Urothelium cell line (cell line): ENCODE measurements around the gene CCT4.
"Not testable (repeated sequence)": the region's sequence is repeated elsewhere in the genome, so short reads cannot be mapped to it uniquely, and the experiment has no call there.

Experiments used
- DNase-seq: peaks from one replicate; pipeline ENCODE4 v3.0.0; 2011; ENCODE audit warnings: low spot score, mixed read lengths
- FAIRE-seq: peaks from 2 replicates; lab custom pipeline; 2011; peaks lifted over from hg19 to GRCh38; lab: Jason Lieb, UNC

The CCT4 gene, protein sequence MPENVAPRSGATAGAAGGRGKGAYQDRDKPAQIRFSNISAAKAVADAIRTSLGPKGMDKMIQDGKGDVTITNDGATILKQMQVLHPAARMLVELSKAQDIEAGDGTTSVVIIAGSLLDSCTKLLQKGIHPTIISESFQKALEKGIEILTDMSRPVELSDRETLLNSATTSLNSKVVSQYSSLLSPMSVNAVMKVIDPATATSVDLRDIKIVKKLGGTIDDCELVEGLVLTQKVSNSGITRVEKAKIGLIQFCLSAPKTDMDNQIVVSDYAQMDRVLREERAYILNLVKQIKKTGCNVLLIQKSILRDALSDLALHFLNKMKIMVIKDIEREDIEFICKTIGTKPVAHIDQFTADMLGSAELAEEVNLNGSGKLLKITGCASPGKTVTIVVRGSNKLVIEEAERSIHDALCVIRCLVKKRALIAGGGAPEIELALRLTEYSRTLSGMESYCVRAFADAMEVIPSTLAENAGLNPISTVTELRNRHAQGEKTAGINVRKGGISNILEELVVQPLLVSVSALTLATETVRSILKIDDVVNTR

DNA sequence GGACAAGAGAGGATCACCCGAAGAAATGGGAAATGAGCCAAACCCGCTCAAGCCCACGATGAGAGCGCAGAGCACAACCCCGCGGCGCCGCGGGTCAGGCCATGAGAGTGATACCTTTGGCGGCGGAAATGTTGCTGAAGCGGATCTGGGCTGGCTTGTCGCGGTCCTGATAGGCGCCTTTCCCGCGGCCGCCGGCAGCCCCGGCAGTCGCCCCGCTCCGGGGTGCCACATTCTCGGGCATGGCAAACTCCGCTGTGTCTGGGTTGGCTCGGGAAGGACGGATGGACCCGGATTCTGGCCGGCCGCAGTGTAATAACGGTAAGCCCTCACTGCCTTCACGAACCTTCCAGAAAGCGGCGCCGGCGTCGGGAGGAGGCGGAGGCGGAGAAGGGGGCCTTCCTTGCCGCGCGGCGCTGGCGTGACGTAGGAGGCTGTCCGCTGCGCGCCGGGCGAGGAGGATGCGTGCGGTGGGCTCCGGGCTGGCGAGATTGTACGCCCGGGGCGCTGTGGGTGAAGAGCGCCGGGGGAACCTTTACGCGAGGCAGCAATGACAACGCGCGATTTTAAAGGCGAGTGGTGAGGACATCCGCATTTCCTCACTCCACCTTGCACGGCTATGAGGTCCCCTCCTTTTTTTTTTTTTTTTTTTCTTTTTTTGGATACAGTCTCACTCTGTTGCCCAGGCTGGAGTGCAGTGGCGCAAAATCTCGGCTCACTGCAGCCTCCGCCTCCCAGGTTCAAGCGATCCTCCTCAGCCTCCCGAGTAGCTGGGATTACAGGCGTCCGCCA lies at the start of gene CCT4:
TSS of gene CCT4 (minus strand) at position 390 of the 789 bp plus-strand sequence. CDS start at position 241, 149 bp downstream.
- FAIRE-seq, result peak; percentile 69
- DNase-seq, result peak; percentile 87

DNA sequence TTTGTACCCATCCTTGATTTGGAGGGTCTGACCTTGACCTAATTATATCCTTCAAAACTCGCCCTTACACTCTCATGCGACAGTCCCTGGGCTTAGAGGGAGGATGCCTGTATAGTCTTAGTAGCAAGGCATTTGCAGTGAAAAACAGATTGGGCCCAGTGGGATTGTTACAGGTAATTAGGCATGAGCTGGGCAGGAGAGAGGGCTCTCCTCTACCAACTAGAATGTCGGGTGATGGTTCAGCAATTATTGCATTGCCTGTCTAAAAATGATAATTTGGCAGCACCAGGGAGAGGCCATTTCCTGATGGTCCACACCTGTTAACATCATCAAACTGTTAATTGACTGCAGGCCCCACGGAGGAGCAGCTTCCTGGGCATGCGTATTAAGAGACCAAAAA lies 49.4 kb upstream of the CCT4 start:
- FAIRE-seq, result no peak
- no peak for DNase-seq

DNA sequence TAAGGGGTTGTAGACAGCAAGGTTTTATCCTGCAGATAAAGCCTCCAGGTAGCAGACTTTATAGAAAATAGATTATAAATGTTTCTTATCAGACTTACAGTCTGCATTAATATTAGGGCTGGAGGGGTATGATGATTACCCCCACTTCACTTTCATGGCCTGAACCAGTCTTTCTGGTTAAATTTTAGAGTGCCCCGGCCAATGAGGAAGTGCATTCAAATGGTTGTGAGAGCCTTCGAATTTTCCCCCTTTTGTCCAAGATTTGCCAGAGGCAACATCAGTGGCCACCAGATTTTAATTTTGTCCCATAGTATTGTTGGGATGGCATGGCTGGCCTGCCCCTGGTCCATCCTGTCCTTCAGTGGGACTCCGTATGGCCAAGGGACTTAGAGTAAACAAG lies 48.6 kb upstream of the CCT4 start:
- FAIRE-seq (no peak), DNase-seq (no peak)

DNA sequence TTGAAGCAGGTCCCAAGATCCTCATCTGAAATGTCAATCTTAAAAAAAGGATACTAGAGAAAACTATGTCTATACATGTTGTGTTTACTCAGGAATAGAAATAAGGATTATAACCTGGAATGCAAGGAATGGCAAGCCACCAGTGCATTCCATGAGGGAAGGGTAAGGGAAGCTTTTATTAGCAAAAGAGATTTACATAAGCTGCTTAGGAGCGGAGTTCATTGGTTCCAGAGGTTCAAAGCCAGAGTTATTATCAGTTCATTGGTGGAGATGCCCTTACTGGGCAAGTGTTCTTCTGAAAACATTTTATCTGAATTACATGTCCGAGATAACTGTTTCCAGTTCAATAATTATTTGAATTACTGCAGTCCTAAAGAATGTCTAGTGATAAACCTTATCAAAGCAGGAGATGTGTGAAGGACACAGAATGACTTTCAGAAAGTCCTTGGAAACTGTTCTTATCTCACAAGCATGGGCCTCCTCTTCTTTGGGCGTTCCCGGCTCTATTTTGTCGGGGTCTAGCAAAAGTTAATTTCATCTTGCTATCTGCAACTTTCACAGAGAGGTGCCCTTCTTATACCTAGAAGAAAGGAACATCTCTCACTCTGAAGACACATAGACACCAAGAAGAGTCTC lies 40.5 kb upstream of the CCT4 start:
- FAIRE-seq, result no peak
- no peak for DNase-seq

DNA sequence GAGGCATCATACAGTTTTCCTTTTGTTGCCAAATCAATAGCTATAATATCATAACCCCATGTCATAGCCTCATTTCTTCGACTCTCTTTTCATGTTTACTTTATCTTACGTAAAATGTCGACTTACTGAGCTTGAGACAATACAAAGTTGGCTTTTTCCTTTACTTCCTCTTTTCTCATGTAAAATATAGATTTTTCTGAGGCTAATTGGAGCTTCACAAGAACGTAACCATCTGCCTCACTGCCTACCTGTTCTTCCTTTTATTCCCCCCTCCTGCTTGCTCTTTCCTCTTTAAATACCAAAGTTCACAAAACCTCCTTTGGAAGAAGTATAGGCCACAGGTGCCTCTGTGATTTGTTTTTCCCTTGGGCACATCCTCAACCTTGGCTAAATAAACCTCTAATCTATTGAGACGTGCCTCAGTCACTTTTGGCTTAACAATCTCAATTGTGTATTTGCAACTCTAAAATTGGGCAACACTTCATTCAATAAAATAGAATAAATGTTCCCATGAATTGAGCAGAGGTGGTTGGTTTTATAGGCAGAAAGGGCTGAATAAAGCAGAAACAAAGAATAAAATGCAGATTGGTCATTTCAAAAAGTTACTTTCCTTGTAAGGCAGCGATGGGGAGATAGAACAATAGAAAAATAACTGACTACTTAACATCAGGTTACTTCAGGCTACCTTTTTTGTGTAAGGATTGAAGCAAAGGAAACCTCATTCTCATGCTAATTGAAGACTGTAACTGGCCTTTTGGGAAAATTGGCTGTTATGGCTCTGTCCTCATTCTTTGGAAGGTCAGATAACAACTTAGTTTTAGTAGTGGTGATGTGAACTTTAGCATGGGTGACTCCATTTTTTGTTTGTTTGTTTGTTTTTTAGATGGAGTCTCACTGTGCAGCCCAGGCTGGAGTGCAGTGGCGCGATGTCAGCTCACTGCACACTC lies 38.3 kb upstream of the CCT4 start:
- DNase-seq, result no peak
- no peak for FAIRE-seq

DNA sequence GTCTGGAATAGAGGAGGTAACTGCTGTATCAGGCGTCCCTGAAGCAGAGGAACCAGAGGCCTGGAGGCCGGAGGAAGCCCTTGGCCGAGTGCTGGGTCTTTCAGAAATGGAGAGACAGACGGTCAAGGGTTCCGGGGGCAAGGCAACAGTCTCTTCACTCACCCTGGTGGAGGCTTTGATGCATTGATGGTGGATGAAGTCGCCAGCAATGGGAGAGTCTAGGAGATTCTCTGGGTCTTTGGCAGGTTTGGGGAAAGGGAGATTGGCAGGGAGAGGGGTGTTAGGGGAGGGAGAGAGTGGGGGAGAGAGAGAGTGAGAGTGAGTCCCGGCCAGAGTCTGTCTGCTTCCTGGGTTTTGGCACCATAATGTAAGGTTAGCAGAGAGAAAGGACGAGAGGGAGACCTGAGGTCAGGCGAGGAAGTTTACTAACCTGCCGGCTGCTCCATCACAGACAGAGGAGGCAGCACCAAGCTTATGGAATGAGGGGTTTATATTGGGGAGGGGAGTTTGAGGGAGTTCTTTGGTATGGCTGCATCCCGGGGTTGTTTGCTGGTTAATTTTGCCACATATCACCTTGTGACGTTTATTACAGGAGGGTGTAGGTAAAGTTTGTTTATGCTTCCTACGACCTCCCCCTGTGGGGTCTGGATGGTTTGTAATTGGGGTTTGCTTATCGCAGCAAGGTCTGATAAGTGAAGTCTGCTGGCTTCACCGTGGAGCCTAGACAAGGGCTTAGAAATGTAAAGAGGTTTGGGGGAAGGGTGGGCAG lies 36.6 kb upstream of the CCT4 start:
- no peak for DNase-seq
- no peak for FAIRE-seq

DNA sequence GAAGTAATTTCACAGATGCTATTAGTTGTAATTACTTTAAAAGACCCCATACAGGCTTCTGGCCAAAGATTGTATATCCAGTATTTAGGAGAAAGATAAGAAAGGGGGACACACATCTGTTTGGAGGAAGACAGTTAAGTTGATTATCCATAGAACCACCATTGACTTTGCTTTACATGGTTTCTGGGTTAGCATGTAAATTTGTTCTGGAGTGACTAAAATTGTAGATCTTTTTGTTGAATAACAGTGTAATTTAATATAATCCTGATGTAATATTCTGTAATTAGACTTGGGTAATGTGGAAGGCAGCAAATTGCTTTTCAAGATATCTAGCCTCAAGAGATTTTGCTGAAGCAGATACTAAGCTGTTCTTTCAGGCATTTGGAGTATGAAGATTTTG lies 34.3 kb upstream of the CCT4 start:
- FAIRE-seq (no peak), DNase-seq (no peak)

DNA sequence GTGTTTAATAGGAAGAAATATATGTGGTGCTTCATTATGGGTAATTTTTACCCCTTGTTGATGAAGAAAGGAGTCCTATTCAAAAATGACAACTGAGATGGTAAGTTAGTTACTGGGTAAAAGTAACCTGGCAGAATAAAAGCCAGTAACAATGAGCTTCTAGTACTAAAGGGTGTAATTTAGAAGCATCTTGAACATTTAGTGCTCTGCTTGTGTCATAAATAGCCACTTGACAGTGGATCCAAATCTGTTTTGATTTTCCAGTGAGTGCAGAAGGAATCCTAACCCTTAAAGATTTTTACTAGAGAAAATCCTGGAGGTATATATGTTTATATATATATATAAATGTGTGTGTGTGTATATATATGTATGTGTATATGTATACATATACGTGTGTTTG lies 32.1 kb upstream of the CCT4 start:
- FAIRE-seq (no peak), DNase-seq (no peak)

DNA sequence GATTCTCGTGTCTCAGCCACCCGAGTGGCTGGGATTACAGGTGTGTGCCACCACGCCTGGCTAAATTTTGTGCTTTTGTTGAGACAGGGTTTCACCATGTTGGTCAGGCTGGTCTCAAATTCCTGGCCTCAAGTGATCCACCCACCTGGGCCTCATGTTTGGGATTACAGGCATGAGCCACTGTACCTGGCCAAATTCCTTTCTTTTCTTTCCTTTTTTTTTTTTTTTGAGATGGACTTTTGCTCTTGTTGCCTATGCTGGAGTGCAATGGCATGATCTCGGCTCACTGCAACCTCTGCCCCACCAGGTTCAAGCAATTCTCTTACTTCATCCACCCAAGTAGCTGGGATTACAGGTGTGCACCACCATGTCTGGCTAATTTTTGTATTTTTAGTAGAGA lies 26.3 kb upstream of the CCT4 start:
- not testable (repeated sequence) for FAIRE-seq, DNase-seq

DNA sequence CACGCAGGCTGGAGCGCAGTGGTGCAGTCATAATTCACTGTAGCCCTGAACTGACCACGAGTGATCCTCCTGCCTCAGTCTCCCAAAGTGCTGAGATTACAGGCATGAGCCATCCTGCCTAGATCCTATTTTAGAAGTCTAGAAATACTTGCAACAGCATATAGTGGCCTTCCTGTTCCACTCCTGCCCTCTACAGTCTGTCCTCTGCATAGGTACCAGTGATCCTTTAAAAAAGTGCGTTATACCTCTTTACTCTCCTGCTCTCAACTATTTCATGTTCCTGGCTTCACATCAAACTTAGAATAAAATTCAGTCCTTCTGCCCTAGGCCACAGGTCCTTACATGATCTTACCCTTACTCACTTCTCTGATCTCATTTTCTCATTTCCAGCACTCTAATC lies 23.1 kb upstream of the CCT4 start:
- DNase-seq, result no peak
- no peak for FAIRE-seq

DNA sequence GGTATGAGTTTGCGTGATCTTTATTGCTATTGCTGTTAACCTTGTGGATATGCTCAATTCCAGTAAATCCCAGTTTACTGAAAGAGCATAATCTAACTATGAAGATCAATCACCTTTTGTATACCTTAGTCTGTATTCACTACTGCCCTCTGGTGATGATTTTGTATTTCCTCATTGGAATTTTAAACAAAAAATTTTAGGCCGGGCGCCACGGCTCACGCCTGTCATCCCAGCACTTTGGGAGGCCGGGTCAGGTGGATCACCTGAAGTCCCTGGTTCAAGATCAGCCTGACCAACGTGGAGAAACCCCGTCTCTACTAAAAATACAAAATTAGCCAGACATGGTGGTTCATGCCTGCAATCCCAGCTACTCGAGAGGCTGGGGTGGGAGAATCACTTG lies 22.1 kb upstream of the CCT4 start:
- DNase-seq (no peak), FAIRE-seq (no peak)

DNA sequence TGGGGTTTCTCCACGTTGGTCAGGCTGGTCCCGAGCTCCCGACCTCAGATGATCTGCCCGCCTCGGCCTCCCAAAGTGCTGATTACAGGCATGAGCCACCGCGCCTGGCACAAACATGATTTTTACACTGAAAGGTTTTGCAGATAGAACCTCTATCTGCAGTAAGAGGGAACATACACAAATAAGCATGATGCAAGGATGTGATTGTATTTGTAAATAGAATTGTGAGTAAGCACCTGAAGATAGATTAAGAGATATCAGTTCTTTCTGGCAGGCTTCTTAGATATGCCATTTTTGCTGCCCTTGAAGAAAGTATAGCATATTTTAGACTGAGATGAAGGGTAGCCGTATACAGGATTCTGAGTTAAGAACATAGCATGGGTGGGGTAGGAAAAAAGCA lies 20.7 kb upstream of the CCT4 start:
- no peak for FAIRE-seq

DNA sequence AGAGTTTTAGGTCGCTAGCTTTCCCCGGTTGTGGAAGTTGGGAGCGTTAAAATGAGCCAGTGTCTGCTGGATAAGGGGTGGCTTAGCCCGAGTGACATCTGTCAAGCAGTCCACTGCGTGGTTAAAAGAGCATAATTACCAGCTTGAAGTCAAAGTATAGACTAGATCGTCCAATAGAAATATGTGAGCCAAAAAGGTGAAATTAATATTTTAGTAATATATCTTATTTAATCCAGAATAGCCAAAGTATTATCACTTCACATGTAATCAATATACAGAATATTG lies 17.7 kb upstream of the CCT4 start:
- DNase-seq (no peak), FAIRE-seq (no peak)

More for the DNA sequence above, 20.7 kb upstream of the CCT4 start:
- DNase-seq, result no peak

DNA sequence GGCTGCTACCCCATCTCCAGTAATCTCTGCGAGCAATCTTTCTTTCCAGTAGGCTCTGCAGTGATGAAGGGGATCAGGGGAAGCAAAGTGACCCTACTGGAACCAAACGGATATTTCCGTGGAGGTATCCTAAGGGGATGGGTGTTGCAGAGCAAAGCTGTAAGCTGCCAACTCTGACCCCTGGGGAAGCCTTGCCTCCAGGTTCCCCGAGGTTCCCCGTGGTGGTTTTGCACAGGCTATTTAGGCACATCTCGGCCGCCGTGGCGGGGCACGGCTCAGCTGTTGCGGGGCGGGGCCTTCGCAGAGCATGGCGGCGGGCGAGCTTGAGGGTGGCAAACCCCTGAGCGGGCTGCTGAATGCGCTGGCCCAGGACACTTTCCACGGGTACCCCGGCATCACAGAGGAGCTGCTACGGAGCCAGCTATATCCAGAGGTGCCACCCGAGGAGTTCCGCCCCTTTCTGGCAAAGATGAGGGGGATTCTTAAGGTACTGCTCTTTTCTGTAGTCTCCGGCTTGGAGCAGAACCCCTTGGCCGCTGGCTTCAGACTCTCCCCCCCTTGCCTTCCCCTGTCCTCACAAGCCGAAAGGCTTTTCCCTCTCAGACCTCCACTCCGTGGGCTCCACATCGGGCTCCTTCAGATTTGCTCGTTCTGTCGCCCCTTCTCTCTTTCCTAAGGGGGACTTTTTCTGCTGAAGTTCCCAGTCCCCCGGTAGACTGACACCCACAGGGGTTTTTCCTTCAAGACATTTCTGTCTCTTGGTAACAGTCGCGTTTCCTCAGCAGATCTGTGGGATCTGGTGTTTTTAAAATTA lies 17.1 kb upstream of the CCT4 start, which contains the start of gene COMMD1:
TSS of gene COMMD1 (plus strand) at position 303 of the 814 bp plus-strand sequence. CDS start at position 308, 5 bp downstream.
- peak; percentile 55 for FAIRE-seq
- peak; percentile 87 for DNase-seq

DNA sequence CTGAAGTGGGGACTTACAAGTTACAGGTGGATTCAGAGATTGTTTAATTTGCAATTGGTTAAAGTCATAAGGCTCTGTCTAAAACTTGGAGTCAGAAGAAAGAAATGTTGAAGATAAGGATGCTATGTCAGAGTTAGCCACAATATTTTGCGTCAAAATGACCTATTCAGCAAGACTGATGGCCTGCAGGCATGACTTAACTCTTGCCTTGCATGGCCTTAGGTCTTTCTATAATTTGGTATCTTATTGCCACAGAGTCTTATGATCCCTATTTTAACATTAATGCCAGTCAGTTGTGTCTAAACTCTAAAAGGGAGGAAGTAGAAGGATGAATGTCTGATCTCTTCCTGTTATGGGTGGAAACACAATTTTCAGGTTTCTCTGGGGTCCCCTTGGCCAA lies 11.8 kb upstream of the CCT4 start:
- FAIRE-seq (no peak), DNase-seq (no peak)

DNA sequence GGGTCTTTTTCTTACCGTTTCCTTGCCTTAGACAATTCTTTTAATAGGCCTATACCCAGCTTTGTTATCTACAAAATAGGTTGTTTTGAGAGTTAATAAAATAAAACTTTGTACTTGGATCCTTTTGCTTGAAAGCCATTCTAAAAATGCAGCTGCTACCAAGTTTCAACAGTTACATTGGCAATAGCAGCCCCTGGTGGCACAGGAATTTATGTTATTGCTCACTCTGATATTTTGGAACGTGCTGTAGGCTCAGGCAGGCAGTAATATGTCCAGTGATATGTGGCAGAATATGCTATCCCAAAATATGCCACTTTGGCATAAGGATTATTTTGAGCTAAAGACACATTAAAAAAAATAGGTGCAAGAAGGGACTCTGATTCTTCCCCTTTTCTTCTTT lies 10.4 kb upstream of the CCT4 start:
- peak; percentile 36 for DNase-seq
- no peak for FAIRE-seq

DNA sequence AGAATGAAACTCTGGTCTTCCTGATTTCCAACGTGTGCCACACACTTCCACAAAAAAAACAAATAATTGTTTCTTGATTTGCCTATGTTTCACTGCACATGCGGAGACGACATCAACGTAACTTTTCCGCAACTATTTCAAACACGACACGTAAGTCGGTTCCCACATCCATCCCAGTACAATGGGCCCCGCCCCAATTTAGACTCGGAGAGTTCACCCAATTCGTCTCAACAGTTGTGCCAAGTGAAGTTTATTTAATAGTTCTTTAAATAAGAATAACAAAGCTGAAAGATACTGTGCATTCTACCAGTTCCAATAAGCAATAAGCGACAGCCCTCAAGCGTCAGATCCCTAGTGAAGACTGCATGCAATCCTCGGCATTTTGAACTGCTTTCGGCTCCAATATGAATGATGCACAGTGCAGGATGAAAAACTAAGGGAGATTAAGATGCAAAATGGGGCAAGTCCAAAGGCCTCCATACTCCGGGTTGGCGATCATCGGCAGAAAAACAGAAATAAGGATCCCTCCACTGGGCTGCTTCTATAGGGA lies 664 bp downstream of the CCT4 start:
- FAIRE-seq, result no peak
- DNase-seq, result peak; percentile 20

DNA sequence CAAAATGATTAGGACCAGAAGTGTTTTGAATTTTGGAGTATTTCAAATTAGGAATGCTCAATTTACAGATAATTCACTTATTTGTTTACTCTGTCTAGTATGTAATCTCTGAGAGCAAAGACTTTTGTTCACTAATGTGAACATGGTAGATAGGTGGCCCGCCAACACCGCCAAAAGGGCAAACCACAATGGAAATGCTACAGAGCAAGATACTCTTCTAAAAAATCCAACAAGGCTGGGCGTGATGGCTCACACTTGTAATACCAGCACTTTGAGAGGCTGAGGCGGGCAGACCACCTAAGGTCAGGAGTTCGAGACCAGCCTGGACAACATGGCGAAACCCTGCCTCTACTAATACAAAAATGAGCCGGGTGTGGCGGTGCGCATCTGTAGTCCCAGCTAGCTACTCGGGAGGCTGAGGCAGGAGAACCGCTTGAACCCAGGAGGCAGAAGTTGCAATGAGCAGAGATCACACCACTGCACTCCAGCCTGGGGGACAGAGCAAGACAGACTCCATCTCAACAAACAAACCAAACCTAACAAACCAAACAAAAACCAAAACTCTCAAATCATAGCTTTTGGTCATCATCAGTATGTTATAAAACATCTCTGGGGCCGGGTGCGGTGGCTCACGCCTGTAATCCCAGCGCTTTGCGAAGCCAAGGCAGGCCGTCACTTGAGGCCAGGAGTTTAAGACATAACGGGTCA lies 2.4 kb downstream of the CCT4 start:
- FAIRE-seq (no peak), DNase-seq (no peak)
